GM21528 (cell line): ENCODE measurements around the gene GRIK4.

Source experiments
- ATAC-seq: cut with Tn5 transposase; IDR thresholded peaks from one replicate; pipeline ENCODE4 v1.9.1; 2021; ENCODE audit warnings: mild to moderate bottlenecking, moderate library complexity; ENCODE audit not compliant: unreplicated experiment, low FRiP score

GRIK4 gene

DNA sequence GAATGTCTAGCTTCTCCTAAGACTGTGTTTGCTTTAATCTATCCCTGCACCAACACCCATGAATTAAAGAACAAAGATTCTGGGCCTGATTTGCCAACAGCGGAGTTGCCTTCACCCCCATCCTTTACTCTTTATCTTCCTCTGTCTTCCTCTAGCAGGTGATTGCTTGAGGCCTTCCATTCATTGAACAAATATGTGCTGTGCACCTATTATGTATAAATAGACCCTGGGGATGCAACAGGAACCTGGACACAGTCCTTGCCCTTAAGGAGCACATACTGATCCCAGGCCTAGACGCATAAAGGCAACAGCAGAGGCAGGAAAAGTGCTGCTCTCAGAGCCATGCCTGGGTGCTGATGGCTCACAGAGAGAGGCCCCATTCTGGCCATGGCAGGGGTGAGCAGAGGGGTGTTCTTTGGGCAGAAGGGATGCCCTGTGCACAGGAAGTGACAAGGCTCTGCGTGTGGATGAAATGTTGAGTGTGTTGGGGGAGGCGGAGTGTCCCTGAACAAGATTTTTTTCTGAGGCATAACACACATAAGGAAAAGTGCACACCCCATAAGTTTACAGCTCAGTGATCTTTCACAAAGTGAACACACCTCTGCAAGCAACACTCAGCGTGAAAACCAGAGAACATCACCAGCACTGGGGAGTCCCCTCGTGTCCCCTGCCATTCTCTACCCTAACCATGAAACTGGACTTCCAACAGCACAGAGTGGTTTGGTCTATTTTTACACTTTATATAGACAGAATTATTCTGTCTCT is 145.9 kb downstream of the GRIK4 start:
- no peak for ATAC-seq

DNA sequence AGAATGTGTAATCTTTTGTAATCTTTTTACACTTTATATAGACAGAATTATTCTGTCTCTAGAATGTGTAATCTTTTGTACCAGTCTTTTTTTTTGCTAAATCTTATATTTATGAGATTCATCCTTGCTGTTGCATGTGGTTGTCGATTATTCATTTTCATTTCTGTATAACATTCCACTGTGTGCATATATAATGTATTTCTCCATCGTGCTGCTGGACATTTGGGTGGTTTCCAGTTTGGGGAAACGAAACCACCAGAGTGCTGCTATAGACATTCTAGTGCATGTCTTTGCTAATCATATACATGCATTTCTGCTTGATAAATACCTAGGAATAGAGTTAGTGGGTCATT is 146.5 kb downstream of the GRIK4 start:
- no peak for ATAC-seq

DNA sequence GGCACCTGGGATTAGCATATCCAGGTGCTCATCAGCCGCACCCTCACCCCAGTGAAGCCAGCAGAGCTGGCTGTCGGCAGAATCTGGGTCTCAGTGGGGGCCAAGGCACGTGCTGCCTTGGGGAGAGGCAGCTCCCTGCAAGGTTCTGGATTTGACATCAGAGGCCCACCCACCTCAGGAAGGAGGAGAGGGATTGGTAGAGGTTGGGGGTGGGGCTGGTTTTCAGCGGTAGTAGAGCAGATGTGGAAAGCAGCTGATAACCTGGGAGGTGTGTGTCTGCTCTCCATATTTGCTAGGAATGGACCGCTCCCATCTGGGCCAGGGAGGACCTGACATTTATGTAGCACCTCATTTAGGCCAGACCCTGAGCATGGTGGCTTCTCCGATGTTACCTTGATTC is 147.5 kb downstream of the GRIK4 start:
- no peak for ATAC-seq

DNA sequence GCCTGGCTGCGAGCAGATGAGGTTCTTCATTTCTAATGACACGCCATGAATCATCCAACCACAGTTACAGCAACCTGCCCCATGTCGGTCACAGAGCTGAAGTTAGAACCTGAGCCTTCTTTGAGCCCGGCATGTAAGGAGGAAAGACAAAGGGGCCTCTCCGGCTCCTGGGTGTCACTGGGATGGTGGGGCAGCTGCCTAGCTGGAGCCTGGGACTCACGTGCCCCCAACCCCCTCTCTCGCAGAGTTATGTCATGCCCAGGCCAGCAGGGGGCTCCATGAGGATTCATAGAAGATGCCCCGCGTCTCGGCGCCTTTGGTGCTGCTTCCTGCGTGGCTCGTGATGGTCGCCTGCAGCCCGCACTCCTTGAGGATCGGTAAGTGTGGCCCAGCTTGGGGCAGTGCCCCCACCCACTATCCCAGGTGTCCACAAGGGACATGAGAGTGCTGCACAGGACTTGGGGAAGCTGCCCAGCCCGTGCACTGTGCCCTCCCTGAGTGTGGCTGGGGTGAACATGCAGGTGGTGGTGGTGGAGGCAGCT is 148.5 kb downstream of the GRIK4 start:
- ATAC-seq, result no peak

DNA sequence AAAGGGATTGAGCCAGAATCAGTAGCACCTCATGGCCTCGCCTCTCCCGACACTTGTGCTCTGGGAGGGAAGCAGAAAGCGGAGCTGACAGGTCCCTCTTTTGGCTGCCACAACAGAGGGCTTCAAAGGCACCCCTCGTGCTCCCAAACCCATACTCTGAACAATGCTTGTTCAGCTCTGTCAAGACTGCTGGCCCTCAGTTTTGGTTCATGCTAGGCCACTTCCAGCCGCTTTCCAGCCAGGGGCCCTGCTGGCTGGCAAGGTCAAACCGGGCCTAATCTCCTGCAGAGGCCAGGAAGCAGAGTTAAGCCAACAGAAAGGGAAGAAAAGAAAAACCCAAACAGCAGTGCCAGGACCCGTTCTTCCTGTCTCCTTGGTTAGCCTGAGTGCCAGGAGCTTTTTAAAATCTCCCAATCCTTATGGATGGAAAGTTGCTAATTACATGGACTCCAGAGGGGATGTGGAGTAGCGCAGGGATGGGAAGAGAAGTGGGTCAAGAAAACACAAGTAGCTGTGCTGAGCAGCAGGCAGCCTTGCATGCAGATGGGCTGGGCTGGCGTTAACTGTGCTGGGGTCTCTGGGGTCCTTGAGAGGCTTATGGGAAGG is 150.6 kb downstream of the GRIK4 start:
- no peak for ATAC-seq

DNA sequence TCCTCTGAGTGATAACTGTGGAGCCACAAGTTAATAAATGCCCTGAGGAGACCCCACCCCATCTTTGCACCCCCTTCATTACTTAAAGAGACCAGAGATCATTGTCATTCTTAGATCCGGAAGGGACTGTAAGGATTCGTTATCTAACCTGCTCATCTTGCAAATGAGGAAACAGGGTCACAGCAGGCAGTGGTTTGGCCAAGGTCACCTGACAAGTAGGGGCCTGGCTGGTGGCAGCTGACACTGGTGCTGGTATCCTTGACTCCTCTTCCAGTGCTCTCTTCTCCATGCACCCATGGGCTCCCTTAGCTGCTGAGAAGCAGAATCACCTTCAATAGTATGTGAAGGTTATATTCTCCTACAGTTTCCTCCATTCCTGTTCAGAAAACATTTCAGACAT is 151.6 kb downstream of the GRIK4 start:
- no peak for ATAC-seq

DNA sequence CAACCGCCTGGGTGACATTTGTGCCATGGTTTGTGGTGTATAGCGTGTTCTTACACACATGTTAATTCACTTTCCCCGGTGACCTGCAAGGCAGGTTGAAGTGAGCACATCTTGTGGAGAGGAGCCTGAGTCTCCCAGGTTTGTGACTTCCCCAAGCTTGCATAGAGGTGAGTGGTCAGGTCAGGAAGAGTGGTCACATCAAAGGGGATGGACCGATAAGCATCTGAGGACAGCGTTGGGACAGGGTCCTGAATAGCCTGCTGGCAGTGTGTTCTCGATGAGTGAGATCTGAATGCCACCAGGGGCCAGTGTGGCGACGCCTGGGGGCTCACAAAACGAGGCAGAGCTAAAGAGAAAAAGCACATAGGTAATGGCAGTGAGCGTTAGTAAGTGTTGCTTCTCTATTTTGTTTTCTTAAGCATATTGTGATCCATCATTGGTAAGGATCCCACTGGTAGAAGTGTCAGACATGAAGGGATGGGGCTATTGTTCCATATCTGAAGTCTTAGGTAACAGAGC is 154.6 kb downstream of the GRIK4 start:
- ATAC-seq, result no peak

DNA sequence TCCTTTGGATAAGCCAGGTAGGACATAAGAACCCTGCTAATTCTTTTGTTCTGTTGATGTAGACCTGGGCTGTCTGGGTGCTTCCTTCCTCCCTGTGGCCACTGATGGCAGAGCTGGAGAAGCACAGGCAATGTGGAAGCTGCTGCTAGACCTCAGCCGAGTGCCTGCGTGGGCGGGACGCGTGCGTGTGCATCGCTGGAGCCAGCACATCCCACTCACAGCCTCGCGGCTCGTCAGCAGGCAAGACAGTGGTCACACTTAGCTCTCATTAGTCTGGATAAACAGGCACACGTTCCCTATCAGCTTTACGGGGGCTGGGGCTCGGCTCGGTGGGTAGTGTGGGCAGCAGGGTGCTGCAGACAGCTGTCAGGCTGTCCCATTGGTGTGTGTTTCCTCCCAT is 155.7 kb downstream of the GRIK4 start:
- no peak for ATAC-seq

DNA sequence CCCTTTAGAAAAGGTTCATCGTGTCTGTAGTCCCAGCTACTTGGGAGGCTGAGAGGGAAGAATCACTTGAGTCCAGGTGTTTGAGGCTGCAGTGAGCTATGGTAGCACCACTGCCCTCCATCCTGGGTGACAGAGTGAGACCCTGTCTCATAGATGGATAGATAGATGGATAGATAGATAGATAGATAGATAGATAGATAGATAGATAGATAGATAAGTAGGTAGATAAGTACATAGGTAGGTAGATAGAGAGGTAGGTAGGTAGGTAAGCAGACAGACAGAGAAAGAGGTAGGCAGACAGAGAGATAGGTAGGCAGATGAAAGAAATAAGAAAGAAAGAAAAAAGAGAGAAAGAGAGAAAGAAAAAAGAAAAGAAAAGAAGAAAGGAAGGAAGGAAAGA is 156.4 kb downstream of the GRIK4 start:
- ATAC-seq, result no peak

DNA sequence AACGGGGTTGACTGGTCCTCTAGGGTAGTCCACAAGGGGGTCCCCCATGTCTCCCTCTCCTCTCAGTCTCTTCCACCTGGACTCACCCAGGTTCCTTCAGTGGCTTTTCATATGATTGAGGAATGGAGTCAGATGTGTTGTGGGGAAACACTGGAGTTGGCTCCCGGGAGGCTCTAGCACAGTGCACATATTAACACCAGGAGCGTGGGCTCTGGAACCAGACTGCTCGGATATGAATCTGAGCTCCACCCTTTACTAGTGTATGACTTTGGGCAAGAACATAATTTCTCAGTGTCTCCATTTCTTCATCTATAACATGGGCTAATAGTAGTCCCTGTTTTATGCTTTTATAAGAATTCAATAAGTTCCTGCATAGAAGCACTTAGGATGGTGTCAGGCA is 157.0 kb downstream of the GRIK4 start:
- no peak for ATAC-seq

DNA sequence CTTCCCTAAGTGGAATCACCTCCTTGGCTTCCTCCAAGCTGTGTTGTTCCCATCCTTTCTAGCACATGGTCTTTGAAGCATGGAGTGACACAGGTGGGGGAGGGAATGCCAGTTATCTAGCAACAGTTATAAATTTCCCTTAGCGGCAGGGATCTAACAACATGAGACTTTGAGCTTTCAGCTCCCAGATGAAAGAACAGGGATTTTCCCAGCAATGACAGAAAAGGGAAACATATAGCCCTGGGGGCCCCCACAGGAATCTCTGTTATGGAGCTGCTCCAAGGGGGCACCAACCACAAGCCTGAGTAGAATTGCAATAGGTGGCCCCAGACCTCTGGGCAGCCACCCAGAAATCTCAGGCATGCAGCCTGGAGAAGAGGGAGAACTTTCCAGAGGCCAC is 163.0 kb downstream of the GRIK4 start:
- no peak for ATAC-seq

DNA sequence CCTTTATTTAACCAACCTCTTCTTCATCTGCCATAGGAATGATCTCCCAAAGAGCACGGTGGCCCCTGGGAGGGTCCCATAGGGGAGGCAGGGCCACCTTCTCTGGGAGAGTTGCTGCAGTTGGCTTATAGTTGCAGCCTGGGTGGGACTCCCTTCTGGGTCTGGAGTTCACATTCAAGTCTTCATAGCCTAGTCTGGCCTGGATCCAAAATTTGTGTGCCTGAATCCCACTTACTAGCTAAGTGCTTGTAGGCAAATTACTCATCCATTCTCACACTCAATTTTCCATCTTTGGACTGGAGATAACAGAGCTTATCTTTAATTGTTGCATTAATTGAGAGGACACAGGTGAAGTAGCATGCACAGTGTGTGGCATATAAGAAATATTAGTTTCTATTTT is 163.6 kb downstream of the GRIK4 start:
- ATAC-seq, result no peak

DNA sequence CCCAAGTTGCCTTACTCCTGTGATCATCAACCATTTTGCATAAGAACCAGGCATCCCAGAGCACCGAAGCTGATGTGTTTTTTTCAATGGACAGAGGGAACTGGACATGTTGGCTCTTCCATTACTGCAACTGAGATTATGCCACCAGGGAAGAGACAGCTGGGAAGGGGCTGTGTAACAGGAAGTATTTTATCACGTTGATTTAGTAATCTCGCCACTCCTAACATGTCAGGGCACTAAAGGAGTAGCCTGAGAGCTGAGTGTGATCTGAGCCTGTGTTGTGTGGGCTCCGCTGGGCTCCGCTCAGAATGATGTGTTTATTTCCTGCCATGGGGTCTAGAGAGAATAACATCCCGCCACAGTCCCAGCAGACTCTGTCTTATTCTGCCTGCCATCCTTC is 165.4 kb downstream of the GRIK4 start:
- ATAC-seq, result no peak

DNA sequence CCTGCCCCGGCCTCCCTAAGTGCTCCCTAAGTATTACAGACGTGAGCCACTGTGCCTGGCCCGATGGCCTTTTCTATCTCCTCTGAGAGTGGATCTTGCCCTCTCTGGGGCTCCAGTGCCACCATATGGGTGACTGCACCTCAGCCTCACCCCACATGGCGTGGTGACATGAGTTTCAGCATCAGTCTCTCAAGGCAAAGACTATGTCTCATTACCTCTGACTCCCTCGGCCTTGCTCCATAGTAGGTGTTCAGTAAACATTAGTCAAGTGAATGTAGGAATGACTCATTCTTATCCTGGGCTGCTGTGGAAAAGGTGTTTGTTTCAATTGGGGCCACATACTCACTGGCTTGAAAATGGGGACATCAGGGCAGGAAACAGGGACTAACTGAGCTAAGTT is 168.8 kb downstream of the GRIK4 start:
- no peak for ATAC-seq

DNA sequence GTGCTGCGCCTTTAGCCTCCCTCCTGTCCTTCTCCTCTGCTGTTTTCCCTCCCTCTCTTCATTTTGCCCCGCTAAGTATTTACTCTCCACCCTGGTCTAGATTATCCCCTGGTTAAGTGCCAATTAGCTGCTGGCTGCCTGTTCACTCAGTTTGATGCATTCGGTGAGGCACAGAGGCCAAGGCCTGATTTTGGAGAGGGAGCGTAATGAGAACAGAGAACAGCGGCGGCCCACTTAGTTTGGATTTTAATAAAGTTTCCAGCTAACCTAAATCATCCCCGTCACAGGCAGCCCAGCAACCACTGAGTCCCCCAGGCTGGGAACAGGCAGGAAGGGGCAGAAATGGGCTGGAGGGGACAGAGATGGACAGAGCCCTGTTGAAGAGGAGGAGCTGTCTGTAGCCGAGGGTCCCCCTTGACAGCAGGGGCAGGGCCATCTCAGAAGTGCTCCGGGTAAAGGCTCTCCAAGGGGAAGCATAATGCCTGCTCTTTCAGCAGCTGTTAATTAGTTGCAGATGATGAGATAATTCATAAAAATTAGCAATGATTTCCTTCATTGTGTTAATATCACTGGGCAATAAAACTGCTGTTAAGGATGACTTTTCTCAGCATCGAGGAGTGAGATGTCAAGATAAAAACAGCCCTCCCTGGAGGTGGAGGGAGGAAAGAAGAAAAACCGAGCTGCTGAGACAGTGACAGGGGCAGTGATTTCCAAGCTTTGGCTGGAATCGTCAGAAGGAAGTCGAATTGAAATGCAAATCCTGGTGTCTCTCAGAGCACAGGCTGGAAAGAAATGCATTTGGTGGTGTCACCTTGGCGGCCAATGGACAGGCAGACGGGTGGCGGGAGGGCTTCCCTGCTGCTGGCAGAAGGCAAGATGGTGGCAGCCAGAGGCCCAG is 170.1 kb downstream of the GRIK4 start:
- no peak for ATAC-seq

DNA sequence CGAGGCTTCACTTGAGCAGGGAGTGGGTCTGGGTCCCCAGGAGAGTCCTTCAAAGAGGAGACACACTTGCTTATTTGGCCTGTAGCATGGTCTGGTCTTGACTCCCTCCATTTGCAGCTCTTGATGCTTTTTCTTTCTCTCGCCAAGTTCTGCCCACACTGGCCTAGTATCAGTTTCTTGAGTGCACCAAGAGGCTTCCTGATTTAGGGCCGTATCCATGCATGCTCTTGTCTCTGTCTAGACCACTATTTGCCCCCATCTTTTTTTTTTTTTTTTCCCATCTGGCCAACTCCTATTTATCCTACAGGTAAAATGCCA is 170.7 kb downstream of the GRIK4 start:
- ATAC-seq, result no peak

DNA sequence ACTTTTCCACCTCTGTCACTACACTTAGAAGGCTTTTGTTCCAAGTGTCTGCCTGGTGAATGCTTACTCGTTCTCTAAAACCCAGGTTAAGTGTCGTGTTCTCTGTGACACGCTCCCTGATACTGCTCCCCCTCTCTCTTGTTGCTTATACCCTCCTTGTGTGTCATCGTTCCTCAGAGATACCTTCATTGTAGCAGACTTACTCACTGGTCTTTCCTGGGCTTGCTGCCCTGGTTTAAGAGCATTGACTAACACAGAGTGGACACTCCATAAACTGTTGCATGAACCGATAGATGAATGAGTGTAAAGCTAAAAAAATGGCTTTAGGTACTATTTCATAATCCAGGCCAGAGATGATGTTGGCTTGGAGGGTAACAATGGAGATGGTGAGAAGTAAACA is 171.3 kb downstream of the GRIK4 start:
- ATAC-seq, result no peak

DNA sequence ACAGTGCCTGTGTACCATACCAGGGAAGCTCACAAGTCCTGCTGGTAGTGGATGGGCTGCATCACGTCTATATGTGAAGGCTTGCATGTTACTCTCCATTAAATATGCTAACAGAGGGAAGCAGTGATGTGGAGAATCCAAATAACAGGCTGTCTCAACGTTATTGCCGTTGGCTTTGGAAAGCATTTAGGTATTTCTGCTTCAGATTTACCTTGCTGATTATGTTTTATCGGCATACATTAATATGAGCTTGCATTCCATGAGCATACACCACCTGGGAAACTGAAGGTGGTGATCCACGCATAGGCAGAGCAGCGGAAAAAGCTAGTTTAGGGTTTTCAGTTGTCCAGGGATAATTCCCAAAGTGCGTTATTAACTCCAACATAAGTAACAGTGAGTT is 175.0 kb downstream of the GRIK4 start:
- no peak for ATAC-seq

DNA sequence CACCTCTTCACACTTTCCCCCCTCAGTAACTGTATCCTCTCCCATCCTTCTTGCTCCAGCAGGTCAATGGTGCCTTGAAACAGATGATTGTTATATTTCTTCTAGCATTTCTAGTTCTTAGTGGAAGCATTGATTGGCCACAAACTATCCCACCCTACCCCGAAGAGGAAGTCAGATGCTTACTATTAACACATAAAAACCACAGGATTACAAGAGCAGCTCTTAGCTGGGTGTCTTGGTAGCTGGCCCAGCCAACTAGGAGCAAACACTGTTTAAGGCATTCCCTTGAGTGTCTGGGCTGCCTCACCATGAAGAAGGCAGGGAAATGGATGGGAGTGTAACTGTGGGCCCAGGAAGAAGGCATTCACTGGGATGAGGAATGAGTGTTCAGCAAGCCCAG is 176.6 kb downstream of the GRIK4 start:
- ATAC-seq, result no peak

DNA sequence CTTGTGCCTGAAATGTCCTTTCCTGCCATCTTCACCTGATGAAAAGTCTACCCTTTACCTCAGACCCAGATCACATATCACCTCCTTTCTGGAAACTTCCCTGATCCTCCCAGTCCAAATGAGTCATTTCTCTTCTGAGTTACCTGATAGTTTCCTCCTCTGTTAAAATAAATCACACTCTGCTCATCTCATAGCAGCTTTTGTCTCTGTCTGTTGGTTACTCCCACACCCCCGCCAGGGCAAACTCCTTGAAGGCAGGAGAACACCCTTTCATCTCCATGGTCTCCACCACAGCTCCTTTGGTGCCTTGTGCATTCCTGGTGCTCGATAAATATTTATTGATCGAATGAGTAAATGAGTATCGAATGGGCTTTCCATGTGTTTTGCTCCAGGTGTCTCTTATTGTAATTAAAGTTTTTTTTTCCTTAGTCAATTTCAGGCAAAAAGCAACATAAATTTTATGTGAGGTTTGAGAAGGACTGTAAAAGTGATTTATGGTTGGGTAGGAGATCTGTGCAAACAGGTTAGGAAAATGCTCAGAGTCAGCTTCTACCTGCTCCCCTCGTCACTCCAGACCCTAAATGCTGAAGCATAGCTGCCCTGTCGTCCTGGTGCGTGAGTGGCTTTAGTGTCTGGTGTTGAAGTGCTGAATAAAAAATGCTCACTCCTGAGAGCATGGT is 178.2 kb downstream of the GRIK4 start:
- ATAC-seq, result no peak

DNA sequence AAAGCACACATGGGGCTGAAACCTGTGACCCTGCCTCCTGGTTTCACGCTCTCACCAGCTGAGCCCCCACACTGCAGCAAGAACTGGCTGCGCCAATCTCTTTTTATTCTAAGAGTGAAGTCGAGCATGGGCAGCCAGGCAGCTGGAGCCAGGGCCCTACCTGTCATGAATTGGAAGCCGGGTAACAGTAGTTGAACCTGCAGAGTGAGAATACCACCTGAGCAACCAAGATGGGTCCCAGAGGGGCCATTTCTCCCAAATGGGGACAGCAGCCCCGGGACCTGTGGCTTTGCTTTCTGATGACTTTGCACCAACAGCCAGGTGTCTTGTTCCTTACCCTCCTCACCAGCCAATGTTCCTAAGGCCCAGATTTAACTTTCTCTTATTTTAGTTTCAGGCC is 178.9 kb downstream of the GRIK4 start:
- ATAC-seq, result no peak
